Lung (tissue), 12 donors: ENCODE results near the gene SMURF1. TPM values are rescaled to one million over a fixed set of nuclear protein-coding genes. Genes with fewer than 3 reads are reported as not detected.
"Not testable (repeated sequence)": the region's sequence is repeated elsewhere in the genome, so short reads cannot be mapped to it uniquely, and the experiment has no call there.

Experiments
- ATAC-seq: fragments of 200-7000 bp; cut with Tn5 transposase; one replicate; pipeline ENCODE4 v1.9.1; 2020; ENCODE audit warnings: moderate number of reproducible peaks; ENCODE audit not compliant: insufficient read depth, low FRiP score
- DNase-seq, 3 donors: peaks; one replicate each; pipeline ENCODE4 v3.0.0-alpha.2; 2013 to 2017
- H3K27ac ChIP-seq, 2 donors: one replicate each; pipeline ENCODE4 v1.5.1; 2013; ENCODE audit warnings: mild to moderate bottlenecking in 2 of 2, moderate library complexity in 2 of 2, control low read depth in 1 of 2, inconsistent platforms in 1 of 2, low read depth in 1 of 2, low read length in 1 of 2
- H3K27me3 ChIP-seq, 3 donors: one replicate each; pipeline ENCODE4 v1.5.1; 2013; ENCODE audit warnings: low read length in 2 of 3; ENCODE audit not compliant: control insufficient read depth in 3 of 3, insufficient read depth in 3 of 3
- H3K36me3 ChIP-seq, 4 donors: one replicate each; pipeline ENCODE4 v1.5.1; 2013; ENCODE audit warnings: low read length in 4 of 4, mild to moderate bottlenecking in 1 of 4, moderate library complexity in 1 of 4; ENCODE audit not compliant: control insufficient read depth in 4 of 4, insufficient read depth in 4 of 4
- H3K4me1 ChIP-seq, 5 donors: one replicate each; pipeline ENCODE4 v1.5.1; 2013; ENCODE audit warnings: low read length in 5 of 5, mild to moderate bottlenecking in 2 of 5, moderate library complexity in 1 of 5; ENCODE audit not compliant: control insufficient read depth in 5 of 5, insufficient read depth in 5 of 5
- H3K4me3 ChIP-seq: one replicate; pipeline ENCODE4 v1.5.1; 2013; ENCODE audit warnings: mild to moderate bottlenecking, control low read depth, moderate library complexity
- H3K9ac ChIP-seq, 2 donors: one replicate each; pipeline ENCODE4 v1.5.1; 2013; ENCODE audit warnings: low read length in 2 of 2, control low read depth in 1 of 2; ENCODE audit not compliant: insufficient read depth in 1 of 2
- H3K9me3 ChIP-seq, 4 donors: one replicate each; pipeline ENCODE4 v1.5.1; 2013; ENCODE audit warnings: low read length in 3 of 4, mild to moderate bottlenecking in 1 of 4, moderate library complexity in 1 of 4; ENCODE audit not compliant: control insufficient read depth in 4 of 4, insufficient read depth in 3 of 4
- WGBS, 2 donors: extraction: QIAGEN DNeasy Blood & Tissue Kit; methylation state at CpG; one replicate each; pipeline ENCODE4 v1.1.7; 2013; 5-methylcytosine and 5-hydroxymethylcytosine counted together
- polyA plus RNA-seq, 2 donors: library from polyadenylated mRNA; stranded (reverse); fragments of 200-250 nt; gene quantifications; one replicate each; pipeline ENCODE4 v1.2.1, GENCODE V29; 2013
- total RNA-seq, 2 donors: library from RNA; depleted of rRNA in 1 of 2; stranded (reverse); fragments of >200 nt in 1 of 2; gene quantifications; one replicate each; pipeline ENCODE4 v1.2.1, GENCODE V29; 2014 to 2021
- TF ChIP-seq, protein P1 (sequence below): IDR thresholded peaks from 2 replicates; pipeline ENCODE4 v1.5.1; 2012; ENCODE audit warnings: mild to moderate bottlenecking; ENCODE audit errors: control extremely low read depth, extremely low read depth
- donor health status: control.
- donor health status: control.
- donor health status: Bipolar disorder and iron deficiency.
- donor health status: healthy.
- donor health status: DM: yes; HTN: yes; CAD: no.

The SMURF1 gene
- total and polyA plus RNA-seq, 4 donors: 9.0 to 36.4 (median 21.5) TPM

DNA sequence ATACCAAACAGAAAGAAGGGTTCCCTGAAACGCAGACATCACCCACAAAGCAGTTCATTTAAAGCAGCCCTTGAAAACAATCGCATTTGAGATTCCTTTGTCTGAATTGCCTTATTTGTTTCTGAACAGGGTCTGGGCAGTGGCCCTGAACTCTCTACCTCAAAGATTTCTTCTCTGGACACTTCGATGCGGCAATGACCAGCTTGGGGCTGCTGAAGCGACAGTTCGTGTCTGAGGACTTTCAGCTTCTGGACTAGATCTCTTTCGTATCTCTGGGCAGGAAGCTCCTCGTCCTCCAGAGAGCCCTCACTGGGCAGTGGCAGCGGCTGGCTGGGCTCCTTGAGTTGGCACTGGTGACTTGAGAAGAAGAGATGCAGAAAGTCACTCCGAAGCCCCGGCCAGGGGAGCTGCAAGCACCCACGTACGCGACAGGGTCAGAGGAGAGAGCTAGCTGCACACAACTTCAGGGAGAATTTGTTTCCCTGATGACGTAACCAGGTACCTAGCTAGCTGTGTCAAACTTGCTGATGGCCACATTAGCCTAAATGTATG, 96.3 kb downstream of the SMURF1 start:
- TF ChIP-seq, protein P1, sequence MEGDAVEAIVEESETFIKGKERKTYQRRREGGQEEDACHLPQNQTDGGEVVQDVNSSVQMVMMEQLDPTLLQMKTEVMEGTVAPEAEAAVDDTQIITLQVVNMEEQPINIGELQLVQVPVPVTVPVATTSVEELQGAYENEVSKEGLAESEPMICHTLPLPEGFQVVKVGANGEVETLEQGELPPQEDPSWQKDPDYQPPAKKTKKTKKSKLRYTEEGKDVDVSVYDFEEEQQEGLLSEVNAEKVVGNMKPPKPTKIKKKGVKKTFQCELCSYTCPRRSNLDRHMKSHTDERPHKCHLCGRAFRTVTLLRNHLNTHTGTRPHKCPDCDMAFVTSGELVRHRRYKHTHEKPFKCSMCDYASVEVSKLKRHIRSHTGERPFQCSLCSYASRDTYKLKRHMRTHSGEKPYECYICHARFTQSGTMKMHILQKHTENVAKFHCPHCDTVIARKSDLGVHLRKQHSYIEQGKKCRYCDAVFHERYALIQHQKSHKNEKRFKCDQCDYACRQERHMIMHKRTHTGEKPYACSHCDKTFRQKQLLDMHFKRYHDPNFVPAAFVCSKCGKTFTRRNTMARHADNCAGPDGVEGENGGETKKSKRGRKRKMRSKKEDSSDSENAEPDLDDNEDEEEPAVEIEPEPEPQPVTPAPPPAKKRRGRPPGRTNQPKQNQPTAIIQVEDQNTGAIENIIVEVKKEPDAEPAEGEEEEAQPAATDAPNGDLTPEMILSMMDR: no peak
- Histone ChIP-seq H3K4me1 (no peaks in the 10 kb centered on the region), H3K27ac (no peak overlapping the region), H3K9ac (no peak overlapping the region), H3K4me3 (no peak overlapping the region), H3K27me3 (no peaks in the 10 kb centered on the region), H3K9me3 (no peaks in the 10 kb centered on the region), H3K36me3 (peaks cover 30 to 56% (median 42%) of the 10 kb centered on the region in 4 donors)
- 96 to 98% methylated on average over 15 of the region's 15 CpGs for WGBS, 2 donors
- no peak for ATAC-seq
- DNase-seq: no peak

DNA sequence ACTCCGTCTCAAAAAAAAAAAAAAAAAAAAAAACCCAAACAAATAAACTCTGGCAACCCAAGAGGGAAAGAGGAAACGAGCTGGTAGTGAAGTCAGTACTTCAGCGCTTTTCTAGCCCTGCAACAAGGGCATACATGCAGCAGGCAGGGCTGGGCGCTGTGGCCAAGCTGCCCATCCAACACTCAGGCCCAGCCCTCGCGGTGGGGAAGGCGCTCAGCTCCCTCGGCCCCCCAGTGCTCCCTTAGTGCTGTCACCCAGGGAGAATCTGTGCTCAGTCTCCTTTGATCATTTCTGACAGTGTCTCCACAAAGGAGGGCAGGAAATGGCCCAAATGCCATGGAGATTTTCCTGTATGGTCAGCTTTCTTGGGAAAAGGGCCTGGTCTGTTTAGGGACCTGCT, 97.2 kb downstream of the SMURF1 start:
- ATAC-seq (no peak), DNase-seq (no peak)
- Histone ChIP-seq H3K4me1 (no peaks in the 10 kb centered on the region), H3K4me3 (no peak overlapping the region), H3K27me3 (no peaks in the 10 kb centered on the region), H3K27ac (no peak overlapping the region), H3K9me3 (no peaks in the 10 kb centered on the region), H3K9ac (no peak overlapping the region), H3K36me3 (peaks cover 24 to 53% (median 40%) of the 10 kb centered on the region in 4 donors)
- WGBS, 2 donors: 86 to 93% methylated on average over 8 of the region's 8 CpGs
- TF ChIP-seq, protein P1: no peak

DNA sequence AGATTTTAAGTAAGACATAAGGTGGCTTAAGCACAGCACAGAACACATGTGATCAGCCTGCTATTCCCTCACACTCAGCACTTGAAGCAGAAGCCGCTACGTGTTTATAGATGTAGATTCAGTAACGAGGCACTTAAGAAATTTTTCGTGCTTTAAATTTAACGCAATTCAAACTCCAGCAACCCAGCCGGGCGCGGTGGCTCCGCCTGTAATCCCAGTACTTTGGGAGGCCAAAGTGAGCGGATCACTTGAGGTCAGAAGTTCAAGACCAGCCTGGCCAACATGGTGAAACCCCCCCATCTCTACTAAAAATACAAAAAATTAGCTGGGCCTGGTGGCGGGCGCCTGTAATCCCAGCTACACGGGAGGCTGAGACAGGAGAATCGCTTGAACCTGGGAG, 97.6 kb downstream of the SMURF1 start:
- ATAC-seq, H3K27ac ChIP-seq, H3K9me3 ChIP-seq, H3K9ac ChIP-seq, H3K27me3 ChIP-seq, H3K4me3 ChIP-seq, DNase-seq, H3K4me1 ChIP-seq: not testable (repeated sequence)
- H3K36me3 ChIP-seq: peaks cover 23 to 53% (median 38%) of the 10 kb centered on the region in 4 donors
- 88 to 94% methylated on average over 14 of the region's 14 CpGs for WGBS, 2 donors

DNA sequence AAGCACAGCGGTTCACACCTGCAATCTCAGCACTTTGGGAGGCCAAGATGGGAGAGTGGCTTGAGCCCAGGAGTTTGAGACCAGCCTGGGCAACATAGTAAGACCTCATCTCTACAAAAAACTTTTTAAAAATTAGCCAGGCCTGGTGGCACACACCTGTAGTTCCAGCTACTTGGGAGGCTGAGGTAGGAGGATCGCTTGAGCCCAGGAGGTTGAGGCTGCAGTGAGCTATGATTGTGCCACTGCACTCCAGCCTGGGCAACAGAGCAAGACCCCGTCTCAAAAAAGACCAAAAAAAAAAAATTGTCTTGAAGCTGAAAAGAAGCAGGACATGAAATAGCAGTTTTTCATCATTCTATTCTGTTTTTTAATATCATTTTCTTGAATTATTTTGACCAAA, 99.0 kb downstream of the SMURF1 start:
- 97 to 98% methylated on average over 3 of the region's 3 CpGs for WGBS, 2 donors

More for the DNA sequence above, 99.0 kb downstream of the SMURF1 start:
- H3K36me3 ChIP-seq: peaks cover 21 to 53% (median 41%) of the 10 kb centered on the region in 4 donors
- H3K27me3 ChIP-seq, DNase-seq, H3K9ac ChIP-seq, H3K4me3 ChIP-seq, ATAC-seq, H3K27ac ChIP-seq, H3K4me1 ChIP-seq, H3K9me3 ChIP-seq: not testable (repeated sequence)
